IPS-18a (cell line): ENCODE results near the gene CETP.
A peak's percentile ranks its signal among the peaks of the same experiment; 100 is the strongest.
"Not testable (repeated sequence)": the region's sequence is repeated elsewhere in the genome, so short reads cannot be mapped to it uniquely, and the experiment has no call there.

ENCODE experiments used
- H3K27ac ChIP-seq: one replicate; pipeline ENCODE4 v1.5.1; 2013; ENCODE audit warnings: low read length
- H3K27me3 ChIP-seq: one replicate; pipeline ENCODE4 v1.6.1; 2013; ENCODE audit warnings: mild to moderate bottlenecking, low read length; ENCODE audit not compliant: control insufficient read depth, insufficient read depth
- H3K36me3 ChIP-seq: one replicate; pipeline ENCODE4 v1.6.1; 2013; ENCODE audit warnings: low read depth, low read length; ENCODE audit not compliant: control insufficient read depth
- H3K4me1 ChIP-seq: one replicate; pipeline ENCODE4 v1.6.1; 2013; ENCODE audit warnings: low read depth, low read length; ENCODE audit not compliant: control insufficient read depth
- H3K4me3 ChIP-seq: one replicate; pipeline ENCODE4 v1.5.1; 2013; ENCODE audit warnings: low read length
- H3K9ac ChIP-seq: one replicate; pipeline ENCODE4 v1.6.1; 2013; ENCODE audit warnings: mild to moderate bottlenecking, low read length, moderate library complexity
- H3K9me3 ChIP-seq: one replicate; pipeline ENCODE4 v1.6.1; 2013; ENCODE audit warnings: low read depth, low read length; ENCODE audit not compliant: control insufficient read depth

The CETP gene

DNA sequence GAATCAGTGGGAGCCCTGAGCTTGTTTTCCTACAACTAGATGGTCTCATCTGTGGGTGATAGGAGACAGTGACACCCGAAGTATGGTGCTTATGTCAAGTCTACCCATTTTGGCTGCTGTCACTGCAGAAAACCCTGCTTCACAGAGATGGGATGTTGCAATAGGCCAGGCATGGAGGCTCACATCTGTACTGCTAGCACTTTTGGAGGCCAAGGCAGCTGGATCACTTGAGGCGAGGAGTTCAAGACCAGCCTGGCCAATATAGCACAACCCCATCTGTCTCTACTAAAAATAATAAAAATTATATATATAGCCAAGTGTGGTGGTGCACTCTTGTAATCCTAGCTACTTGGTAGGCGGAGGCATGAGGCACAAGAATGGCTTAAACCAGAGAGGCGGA, 32.1 kb upstream of the CETP start:
- H3K27me3 ChIP-seq, result no peaks in the 10 kb centered on the region
- peaks cover 21% of the 10 kb centered on the region for H3K4me1 ChIP-seq
- H3K27ac ChIP-seq, result no peak overlapping the region
- no peaks in the 10 kb centered on the region for H3K9me3 ChIP-seq
- no peak overlapping the region for H3K9ac ChIP-seq
- H3K36me3 ChIP-seq, result no peaks in the 10 kb centered on the region
- H3K4me3 ChIP-seq, result no peak overlapping the region

DNA sequence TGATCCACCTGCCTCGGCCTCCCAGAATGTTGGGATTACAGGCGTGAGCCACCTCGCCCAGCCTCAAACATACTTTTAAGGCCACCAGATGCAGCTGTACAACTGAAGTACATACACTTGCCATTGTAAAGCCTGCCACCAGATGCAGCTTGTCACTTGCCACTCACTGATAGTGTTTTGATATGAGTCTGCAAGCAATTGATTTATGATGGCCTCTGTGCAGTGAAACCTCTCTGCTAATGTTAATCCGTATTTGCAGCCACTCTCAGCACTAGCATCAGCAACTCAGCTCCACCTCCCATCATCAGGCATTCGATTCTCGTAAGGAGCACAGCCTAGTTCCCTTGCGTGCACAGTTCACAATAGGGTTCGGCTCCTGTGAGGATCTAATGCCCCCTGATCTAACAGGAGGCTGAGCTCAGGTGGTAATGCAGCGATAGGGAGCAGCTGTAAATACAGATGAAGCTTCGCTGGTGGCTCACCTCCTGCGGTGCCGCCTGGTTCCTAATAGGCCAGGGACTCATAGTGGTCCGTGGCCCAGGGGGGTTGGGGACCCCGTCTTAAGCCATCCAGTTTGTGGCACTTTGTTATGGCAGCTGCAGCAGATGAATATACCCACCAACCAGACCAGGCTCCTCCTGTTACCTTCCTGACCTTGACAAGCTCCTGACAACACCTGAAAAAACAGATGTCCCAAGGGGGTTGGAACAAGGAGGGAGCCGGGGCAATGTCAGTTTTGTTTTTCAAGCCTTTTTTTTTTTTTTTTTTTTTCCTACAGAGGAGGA, 31.1 kb upstream of the CETP start:
- H3K27me3 ChIP-seq, result no peaks in the 10 kb centered on the region
- H3K9ac ChIP-seq, result no peak overlapping the region
- no peak overlapping the region for H3K4me3 ChIP-seq
- H3K4me1 ChIP-seq, result peaks cover 21% of the 10 kb centered on the region
- no peak overlapping the region for H3K27ac ChIP-seq
- H3K9me3 ChIP-seq, result no peaks in the 10 kb centered on the region
- H3K36me3 ChIP-seq, result peaks cover 8% of the 10 kb centered on the region

DNA sequence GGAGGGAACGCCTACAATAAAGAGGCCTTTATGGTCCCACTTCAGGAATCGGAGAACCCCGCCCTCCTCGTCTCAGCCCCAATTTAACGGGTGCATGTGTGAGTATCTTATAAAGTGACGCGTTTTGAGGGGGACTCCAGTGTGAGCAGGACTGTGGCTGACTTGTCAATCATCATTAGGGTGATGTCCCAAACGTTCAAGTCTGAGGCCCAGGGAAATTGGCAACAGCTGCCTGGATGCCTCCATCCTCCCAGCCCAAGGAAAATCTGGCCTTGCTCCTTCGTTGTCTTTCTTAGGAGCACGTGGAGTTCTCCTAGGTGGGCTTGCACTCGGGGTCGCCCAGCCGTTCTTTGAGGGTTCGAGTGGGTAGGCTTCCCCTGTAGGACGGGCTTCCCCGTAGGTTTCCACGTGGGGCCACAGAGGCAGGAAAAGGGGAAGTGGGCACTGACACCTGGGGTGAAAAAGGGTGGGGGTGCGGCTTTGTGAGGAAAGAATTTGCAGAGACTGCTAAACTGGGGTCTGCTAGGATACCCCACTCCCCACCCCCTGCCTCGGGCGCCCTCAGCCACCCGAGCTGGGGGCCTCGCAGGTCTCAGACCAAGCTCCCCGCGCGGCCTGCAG, 30.4 kb upstream of the CETP start:
- H3K27me3 ChIP-seq, result no peaks in the 10 kb centered on the region
- H3K36me3 ChIP-seq, result peaks cover 13% of the 10 kb centered on the region
- H3K4me3 ChIP-seq, result peak overlapping the region; percentile 86
- H3K9me3 ChIP-seq, result no peaks in the 10 kb centered on the region
- peak overlapping the region; percentile 84 for H3K27ac ChIP-seq
- peaks cover 21% of the 10 kb centered on the region for H3K4me1 ChIP-seq
- H3K9ac ChIP-seq, result peak overlapping the region; percentile 80

DNA sequence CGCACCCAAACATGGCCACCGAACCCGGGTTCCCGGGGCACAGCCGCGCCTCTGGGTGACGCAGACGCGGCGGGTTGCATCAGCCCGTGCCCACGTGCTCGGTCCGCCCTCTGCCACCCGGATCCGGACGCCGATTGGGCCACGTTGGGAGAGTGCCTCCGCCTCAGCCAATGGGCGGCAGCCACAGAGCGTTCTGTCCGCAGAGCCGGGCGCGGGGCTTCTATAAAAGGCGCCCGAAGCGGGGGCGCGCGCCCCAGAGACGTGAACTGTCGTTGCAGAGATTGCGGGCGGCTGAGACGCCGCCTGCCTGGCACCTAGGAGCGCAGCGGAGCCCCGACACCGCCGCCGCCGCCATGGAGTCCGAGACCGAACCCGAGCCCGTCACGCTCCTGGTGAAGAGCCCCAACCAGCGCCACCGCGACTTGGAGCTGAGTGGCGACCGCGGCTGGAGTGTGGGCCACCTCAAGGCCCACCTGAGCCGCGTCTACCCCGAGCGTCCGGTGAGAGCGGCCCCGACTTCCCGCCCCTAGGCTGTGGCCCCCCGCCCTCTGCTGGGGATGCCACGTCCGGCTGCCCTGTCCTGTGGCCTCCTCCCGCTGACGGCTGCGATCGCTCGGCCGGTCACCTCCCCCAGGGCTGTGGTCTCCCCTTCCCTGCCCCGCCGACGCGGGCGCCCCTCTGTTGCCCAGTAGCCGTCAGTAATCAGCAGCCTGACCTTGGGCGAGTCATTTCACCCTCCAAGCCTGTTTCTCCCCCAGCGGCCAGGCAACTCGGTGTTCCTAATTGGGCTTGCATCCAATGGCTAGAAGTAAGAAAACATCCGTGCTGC, 29.6 kb upstream of the CETP start, which contains the start of gene HERPUD1:
HERPUD1 (plus strand) TSS at position 251 of the 829 bp plus-strand sequence; CDS start at position 354, 103 bp downstream.
- peaks cover 21% of the 10 kb centered on the region for H3K4me1 ChIP-seq
- peak within 1 kb of the TSS; percentile 84 for H3K27ac ChIP-seq
- no peaks in the 10 kb centered on the region for H3K27me3 ChIP-seq
- H3K4me3 ChIP-seq, result peak within 1 kb of the TSS; percentile 86
- no peaks in the 10 kb centered on the region for H3K9me3 ChIP-seq
- H3K9ac ChIP-seq, result peak within 1 kb of the TSS; percentile 80
- peaks cover 21% of the 10 kb centered on the region for H3K36me3 ChIP-seq

DNA sequence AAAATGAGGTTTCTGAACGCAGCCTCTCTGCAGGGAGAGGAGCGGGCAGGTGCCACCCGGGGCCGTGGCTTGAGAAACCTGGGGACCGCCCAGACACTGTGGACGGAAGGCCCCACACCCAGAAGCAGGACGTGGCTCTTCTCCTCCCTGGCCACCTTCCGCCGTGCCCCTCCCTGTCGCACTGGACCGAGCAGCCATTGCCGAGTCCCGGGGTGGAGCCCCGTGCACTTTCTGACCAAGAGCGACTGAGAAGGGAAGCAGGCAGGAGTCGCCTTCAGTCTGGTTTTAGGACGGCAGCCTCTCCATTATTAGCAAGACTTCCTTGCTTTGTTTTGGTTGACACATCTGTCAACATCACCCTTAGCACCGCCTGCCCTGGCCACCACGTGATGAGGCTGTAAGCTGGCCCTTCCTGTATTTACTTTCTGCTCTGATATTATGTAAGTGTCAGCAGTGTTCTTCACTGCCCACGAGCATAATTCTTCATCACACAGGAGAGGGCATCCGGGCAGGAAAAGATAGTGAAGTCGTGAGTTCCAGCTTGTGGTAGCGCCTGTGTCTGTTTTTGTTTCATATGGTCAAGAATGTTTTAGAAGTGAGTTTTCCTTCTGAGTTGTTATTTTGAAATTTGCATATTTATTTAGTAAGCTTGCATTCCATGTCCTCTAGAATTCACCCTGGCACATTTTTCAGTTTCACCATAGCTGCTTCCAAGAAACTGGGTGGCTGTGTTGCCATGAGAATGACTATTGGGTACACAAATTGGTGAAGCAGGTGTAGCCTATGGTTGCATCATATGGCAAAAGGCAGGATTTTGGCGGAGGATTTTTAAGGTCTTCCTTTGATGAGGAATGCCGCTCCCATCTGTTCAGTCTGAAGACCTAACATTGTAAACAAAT, 28.8 kb upstream of the CETP start:
- Histone ChIP-seq H3K4me1 (peaks cover 21% of the 10 kb centered on the region), H3K9me3 (no peaks in the 10 kb centered on the region), H3K36me3 (peaks cover 29% of the 10 kb centered on the region), H3K9ac (peak overlapping the region; percentile 80), H3K27ac (no peak overlapping the region), H3K4me3 (peak overlapping the region; percentile 86), H3K27me3 (no peaks in the 10 kb centered on the region)

DNA sequence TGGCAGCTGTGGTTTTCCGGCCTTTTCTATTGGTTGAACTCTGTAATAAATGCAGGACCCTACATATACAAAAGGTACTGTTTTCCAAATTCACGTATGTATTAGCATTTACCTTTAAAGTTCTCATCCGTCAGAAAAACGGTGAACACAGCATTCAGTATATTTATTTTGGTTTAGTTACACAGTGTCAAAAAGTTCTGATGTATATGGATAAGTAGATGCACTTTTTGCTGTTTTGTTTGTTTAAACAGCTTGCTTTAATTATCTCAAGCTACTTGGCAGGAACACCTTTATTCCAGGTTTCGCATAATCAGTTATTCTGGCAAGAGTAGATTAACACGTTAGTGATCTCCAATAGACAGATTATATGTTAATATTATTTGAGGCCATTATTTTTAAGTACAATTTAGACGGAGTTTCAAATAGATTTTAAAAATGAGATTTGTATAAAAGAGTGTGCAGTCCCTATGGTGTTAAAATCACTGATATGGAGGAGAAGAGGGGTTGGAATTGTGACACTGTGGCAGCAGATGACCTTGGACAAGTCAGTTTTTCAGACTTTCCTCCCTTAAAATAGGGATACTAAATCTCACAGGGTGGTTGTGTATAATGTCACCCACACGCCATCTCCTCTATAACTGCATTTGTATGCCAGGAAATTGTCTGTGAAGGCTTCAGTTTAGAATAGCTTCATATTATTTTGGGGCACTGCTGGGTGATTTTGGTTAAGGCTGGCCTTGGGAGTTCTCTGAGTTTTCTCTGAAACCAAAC, 27.7 kb upstream of the CETP start:
- peak overlapping the region; percentile 80 for H3K9ac ChIP-seq
- H3K36me3 ChIP-seq, result peaks cover 40% of the 10 kb centered on the region

DNA sequence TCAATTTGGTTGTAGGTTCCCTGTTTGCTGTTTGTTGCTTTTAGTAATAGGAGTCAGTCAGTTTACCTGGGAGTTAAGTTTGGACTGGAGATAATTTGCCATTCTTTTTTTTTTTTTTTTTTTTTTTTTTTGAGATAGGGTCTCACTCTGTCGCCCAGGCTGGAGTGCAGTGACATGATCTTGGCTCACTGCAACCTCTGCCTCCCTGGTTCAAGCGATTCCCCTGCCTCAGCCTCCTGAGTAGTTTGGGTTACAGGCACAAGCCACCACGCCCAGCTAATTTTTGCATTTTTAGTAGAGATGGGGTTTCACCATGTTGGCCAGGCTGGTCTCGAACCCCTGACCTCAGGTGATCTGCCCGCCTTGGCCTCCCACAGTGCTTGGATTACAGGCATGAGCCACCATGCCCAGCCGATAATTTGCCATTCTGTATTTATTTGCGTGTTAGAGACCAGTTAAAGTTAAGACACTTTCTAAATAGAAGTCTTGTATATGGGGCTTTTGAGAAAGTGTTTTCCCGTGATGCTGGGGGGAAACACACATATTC, 27.1 kb upstream of the CETP start:
- peaks cover 46% of the 10 kb centered on the region for H3K36me3 ChIP-seq
- not testable (repeated sequence) for H3K27ac ChIP-seq, H3K9me3 ChIP-seq, H3K4me3 ChIP-seq, H3K27me3 ChIP-seq, H3K9ac ChIP-seq
- H3K4me1 ChIP-seq, result peaks cover 21% of the 10 kb centered on the region

More for the DNA sequence above, 27.7 kb upstream of the CETP start:
- no peaks in the 10 kb centered on the region for H3K27me3 ChIP-seq
- H3K4me1 ChIP-seq, result peaks cover 21% of the 10 kb centered on the region
- H3K9me3 ChIP-seq, result no peaks in the 10 kb centered on the region
- H3K4me3 ChIP-seq, result peak overlapping the region; percentile 86
- no peak overlapping the region for H3K27ac ChIP-seq

DNA sequence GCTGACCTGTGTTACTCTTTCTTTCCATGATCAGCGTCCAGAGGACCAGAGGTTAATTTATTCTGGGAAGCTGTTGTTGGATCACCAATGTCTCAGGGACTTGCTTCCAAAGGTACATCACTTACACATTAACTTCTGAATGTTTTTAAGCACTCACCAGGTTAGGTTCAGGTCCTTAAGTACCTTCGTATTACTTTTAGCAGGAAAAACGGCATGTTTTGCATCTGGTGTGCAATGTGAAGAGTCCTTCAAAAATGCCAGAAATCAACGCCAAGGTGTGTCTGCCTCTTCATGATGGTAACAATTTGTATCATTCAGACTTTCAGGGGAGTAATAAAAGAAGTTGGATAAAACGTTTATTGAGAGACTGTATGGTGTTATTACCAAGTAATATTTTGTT, 26.5 kb upstream of the CETP start:
- Histone ChIP-seq H3K4me3 (no peak overlapping the region), H3K9me3 (no peaks in the 10 kb centered on the region), H3K27me3 (no peaks in the 10 kb centered on the region), H3K9ac (no peak overlapping the region), H3K36me3 (peaks cover 51% of the 10 kb centered on the region), H3K27ac (no peak overlapping the region), H3K4me1 (peaks cover 21% of the 10 kb centered on the region)

DNA sequence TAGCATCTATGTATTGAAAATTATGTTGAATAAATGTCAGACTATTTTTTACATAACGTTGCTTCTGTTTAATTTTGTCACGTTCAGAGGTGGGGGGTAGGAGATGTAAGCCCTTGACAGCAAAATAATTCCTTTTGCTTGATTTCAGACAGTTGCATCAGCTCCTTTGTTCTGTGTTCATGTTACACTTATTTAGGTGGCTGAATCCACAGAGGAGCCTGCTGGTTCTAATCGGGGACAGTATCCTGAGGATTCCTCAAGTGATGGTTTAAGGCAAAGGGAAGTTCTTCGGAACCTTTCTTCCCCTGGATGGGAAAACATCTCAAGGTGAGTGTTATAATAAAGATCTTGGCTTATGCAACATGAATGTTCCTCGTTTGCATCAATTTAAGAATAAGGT, 25.3 kb upstream of the CETP start:
- no peak overlapping the region for H3K9ac ChIP-seq
- no peak overlapping the region for H3K4me3 ChIP-seq
- peaks cover 61% of the 10 kb centered on the region for H3K36me3 ChIP-seq
- no peak overlapping the region for H3K27ac ChIP-seq
- H3K27me3 ChIP-seq, result no peaks in the 10 kb centered on the region
- H3K4me1 ChIP-seq, result peaks cover 10% of the 10 kb centered on the region
- H3K9me3 ChIP-seq, result no peaks in the 10 kb centered on the region

DNA sequence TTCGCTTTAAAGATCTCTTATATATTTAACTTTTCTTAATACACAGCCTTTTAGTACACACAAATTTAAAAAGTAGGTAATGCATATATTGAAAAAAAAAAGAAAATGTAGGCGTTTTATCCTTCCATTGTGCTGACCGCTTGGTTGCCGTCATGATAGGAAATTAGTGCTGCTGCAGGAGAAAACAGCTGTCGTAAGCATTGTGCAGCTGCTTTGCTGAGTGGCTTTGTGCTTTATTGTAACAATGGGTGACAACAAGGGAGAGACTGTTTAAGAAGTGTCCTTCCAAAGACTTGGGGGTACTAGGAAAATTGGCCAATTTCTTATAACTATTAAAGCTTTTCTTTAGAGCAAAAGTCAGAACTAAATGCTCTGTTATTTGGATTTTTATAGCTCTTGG, 24.8 kb upstream of the CETP start:
- Histone ChIP-seq H3K9ac (no peak overlapping the region), H3K4me1 (peaks cover 10% of the 10 kb centered on the region), H3K27ac (no peak overlapping the region), H3K27me3 (no peaks in the 10 kb centered on the region), H3K9me3 (no peaks in the 10 kb centered on the region), H3K4me3 (no peak overlapping the region), H3K36me3 (peaks cover 64% of the 10 kb centered on the region)
